Measurements from ENCODE around the gene CA5A. TPM values are rescaled to one million over a fixed set of nuclear protein-coding genes. Genes with fewer than 3 reads are reported as not detected.
A peak's percentile ranks its signal among the peaks of the same experiment; 100 is the strongest.

CA5A gene
- total and polyA plus RNA-seq, 9 of the 15 experiments (the other 6 are each of a cell fraction or from before 2014, with no cell fraction given), result not detected

DNA sequence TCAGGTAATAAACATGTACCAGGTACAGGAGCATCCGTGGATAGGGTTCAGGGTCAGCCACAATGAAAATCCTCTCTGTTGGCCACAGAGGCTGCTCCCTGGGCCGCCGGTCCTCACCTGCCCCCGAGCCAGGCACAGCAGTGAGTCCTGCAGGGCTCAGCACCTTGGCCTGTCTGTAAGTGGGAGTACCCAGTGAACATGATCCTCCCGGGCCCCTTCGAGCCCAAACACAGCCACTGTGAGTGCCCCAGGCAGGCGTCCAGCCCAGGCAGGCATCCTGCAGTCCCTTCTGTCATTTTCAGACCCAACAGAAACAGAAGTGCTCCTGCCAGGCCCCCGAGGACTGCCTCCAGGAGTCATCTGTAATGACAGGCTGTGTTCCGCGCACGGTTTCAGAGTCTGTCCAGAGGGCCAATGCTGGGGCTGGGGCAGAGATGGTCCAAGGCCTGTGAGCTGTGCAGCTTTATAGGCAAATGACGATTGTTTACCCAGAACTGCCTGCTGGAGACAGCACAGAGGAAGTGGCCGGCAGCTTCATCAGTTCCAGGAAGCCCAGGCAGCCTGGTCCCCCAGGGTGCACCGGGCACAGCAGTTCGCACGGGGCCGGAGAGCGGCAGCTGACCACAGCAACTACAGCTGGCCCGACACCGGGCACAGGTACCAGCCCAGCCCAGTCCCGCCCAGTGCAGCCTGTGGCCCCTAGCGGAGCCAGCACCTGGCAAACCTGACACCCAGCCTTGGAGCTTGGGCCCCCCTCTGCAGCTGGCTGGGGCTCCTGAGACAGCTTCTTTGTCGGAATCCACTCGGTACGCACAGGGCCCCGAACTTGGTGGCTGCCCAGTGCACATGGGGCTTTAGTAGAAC is 80.2 kb downstream of the CA5A start:
- Histone ChIP-seq H3K9me1 (ENCODE audit: control insufficient read depth, insufficient read depth, low read length) (no peaks in the 10 kb centered on the region), H3K9ac (ENCODE audit: insufficient read depth in 1 of 2, low read depth in 2 of 2, low read length in 2 of 2) (peak overlapping the region; percentile 17 to 82; a peak in 3 of 4 replicates), H3K4me2 (ENCODE audit: insufficient read depth, low read length) (no peak overlapping the region; the same call in 1 of the 2 replicates), H4K20me1 (replicated peaks; ENCODE audit: control insufficient read depth, insufficient read depth, low read length) (peaks cover 49% of the 10 kb centered on the region), H3K27ac (ENCODE audit: extremely low read depth, low read depth, low read length) (peak overlapping the region; percentile 23; the same call in 1 of the 3 replicates), H2AFZ (ENCODE audit: low read depth, low read length) (no peak overlapping the region), H3K4me3 (no peak overlapping the region), H3K9me3 (replicated peaks; ENCODE audit: control insufficient read depth, insufficient read depth, low read depth, low read length) (no peaks in the 10 kb centered on the region), H3K36me3 (ENCODE audit: control insufficient read depth, insufficient read depth, low read length) (peaks cover 83% of the 10 kb centered on the region; the same call in 2 of the 3 replicates), H3K79me2 (ENCODE audit: control insufficient read depth, insufficient read depth, low read length) (peaks cover 97% of the 10 kb centered on the region), H3K4me1 (replicated peaks in 1 of 2; ENCODE audit: control insufficient read depth in 2 of 2, insufficient read depth in 2 of 2, low read length in 2 of 2) (peaks cover 64 to 87% of the 10 kb centered on the region in 2 experiments), H3K27me3 (ENCODE audit: control insufficient read depth in 2 of 2, insufficient read depth in 2 of 2, low read length in 2 of 2) (no peaks in the 10 kb centered on the region)
- ChIA-PET CTCF (ENCODE audit: low intra/inter-chr PET ratio) (no interaction called here), POLR2A (interaction anchor here (0.5 to 5.8 kb wide), 5 partner anchors 11 to 328 kb away, joined by 3 to 70 read pairs (median 3); partner anchors contain the start of gene SLC7A5)
- peak; percentile 4 for ATAC-seq
- 62% methylated on average over 25 of the region's 26 CpGs for WGBS (ENCODE audit: insufficient coverage, low coverage, missing lambda C conversion rate)
- BruUV-seq (replicated peaks), result no TSS peak
- no peak for FAIRE-seq
- in situ Hi-C loops (cut with MboI) (no loop called here), intact Hi-C loops (cut with micrococcal nuclease) (no loop called here)
- peak in 1 of 4 experiments; percentile 45 for DNase-seq (ENCODE audit: extremely low read depth in 1 of 4, low spot score in 3 of 4)
- TF ChIP-seq ZNF146 (CRISPR knock-in tag; IDR thresholded peaks at IDR 0.05; ENCODE audit: unreplicated experiment) (no peak), ZBTB33 (CRISPR knock-in tag; IDR thresholded peaks at IDR 0.05) (peak; percentile 62; the same call in 1 of the 2 replicates), ARID4B (CRISPR knock-in tag; IDR thresholded peaks at IDR 0.05) (0 out of 2 replicates have a peak, but pooled peaks have one; percentile 27), ZNF263 (CRISPR knock-in tag; IDR thresholded peaks at IDR 0.05; ENCODE audit: borderline replicate concordance) (peak; percentile 59; the same call in 1 of the 2 replicates), POLR2G (IDR thresholded peaks at IDR 0.05; ENCODE audit: low read depth, low read length) (peak; percentile 70), TEAD2 (tag; IDR thresholded peaks at IDR 0.05) (no peak), HNRNPLL (IDR thresholded peaks at IDR 0.05; ENCODE audit: low read depth, low read length, poor library complexity, severe bottlenecking) (peak; percentile 16), SPI1 (IDR thresholded peaks at IDR 0.05; ENCODE audit: borderline replicate concordance, low read depth, low read length) (peak; percentile 81; the same call in 1 of the 2 replicates)

All from K562 (cell line).